HG03565 (cell line): ENCODE results near the gene BCR.
"Not testable (repeated sequence)": the region's sequence is repeated elsewhere in the genome, so short reads cannot be mapped to it uniquely, and the experiment has no call there.

Experiments used
- ATAC-seq: cut with Tn5 transposase; IDR thresholded peaks from one replicate; pipeline ENCODE4 v1.9.1; 2021; ENCODE audit warnings: mild to moderate bottlenecking, moderate library complexity; ENCODE audit not compliant: unreplicated experiment

BCR gene

GRCh38 chr22:23180301-23180892 is at the start of gene BCR:
BCR (plus strand) TSS chr22:23180509; CDS start chr22:23180961, 452 bp downstream.
- no peak for ATAC-seq

GRCh38 chr22:23130697-23131096 is 49.6 kb upstream of the BCR start:
- ATAC-seq = no peak

GRCh38 chr22:23131931-23132330 is 48.4 kb upstream of the BCR start:
- no peak for ATAC-seq

- no peak for ATAC-seq
These were observed 47.8 kb upstream of the BCR start for GRCh38 chr22:23132376-23133091.

- no peak for ATAC-seq
These were observed 46.4 kb upstream of the BCR start for GRCh38 chr22:23133922-23134321.

GRCh38 chr22:23136991-23137390 is 43.3 kb upstream of the BCR start:
- not testable (repeated sequence) for ATAC-seq

- ATAC-seq = no peak
These were observed 42.8 kb upstream of the BCR start for GRCh38 chr22:23137468-23137867.

- no peak for ATAC-seq
These were observed 42.3 kb upstream of the BCR start for GRCh38 chr22:23137905-23138561.

GRCh38 chr22:23138584-23139435 is 41.5 kb upstream of the BCR start:
- no peak for ATAC-seq

- ATAC-seq = no peak
These were observed 39.9 kb upstream of the BCR start for GRCh38 chr22:23140385-23140784.

GRCh38 chr22:23142546-23143105 is 37.7 kb upstream of the BCR start:
- ATAC-seq = no peak

- no peak for ATAC-seq
These were observed 37.2 kb upstream of the BCR start for GRCh38 chr22:23143119-23143518.

- no peak for ATAC-seq
These were observed 35.9 kb upstream of the BCR start for GRCh38 chr22:23144432-23144831.

- no peak for ATAC-seq
These were observed 35.1 kb upstream of the BCR start, which contains the start of gene RAB36 for GRCh38 chr22:23144932-23145877. RAB36 (plus strand) TSS chr22:23145477; CDS start chr22:23146617, 1,140 bp downstream.

GRCh38 chr22:23145878-23146470 is 34.3 kb upstream of the BCR start:
- no peak for ATAC-seq

GRCh38 chr22:23146478-23147205 is 33.7 kb upstream of the BCR start:
- no peak for ATAC-seq

- no peak for ATAC-seq
These were observed 32.5 kb upstream of the BCR start for GRCh38 chr22:23147617-23148387.

- ATAC-seq = no peak
These were observed 30.5 kb upstream of the BCR start for GRCh38 chr22:23149743-23150238.
